ENCODE measurements around the gene CHCHD3. TPM values are rescaled to one million over a fixed set of nuclear protein-coding genes. Genes with fewer than 3 reads are reported as not detected.

CHCHD3 gene
- total RNA-seq, 1 experiment from 2014 or later = 102 TPM

DNA sequence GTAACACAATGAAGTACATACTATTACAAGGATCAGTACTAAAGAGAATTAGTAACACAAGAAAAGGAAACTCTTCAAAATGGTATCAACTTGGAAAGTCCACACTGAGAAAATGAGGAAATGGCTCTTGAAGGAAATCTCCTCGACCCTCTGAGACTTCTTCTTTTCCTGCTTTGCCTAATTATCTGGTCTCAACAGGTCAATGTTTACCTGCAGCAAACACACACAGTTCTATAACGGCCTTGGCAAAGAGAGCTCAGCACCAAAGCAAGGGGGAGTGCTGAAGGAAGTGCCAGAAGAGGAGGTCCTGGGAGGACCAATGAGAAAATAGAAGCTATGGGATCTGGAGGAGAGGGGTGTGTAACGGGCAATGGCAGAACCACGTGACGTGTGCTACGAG is 21.9 kb downstream of the CHCHD3 start:
- intact Hi-C loops (cut with micrococcal nuclease; ENCODE audit: unreplicated experiment) = no loop called here
- BruUV-seq (replicated peaks) = no TSS peak

DNA sequence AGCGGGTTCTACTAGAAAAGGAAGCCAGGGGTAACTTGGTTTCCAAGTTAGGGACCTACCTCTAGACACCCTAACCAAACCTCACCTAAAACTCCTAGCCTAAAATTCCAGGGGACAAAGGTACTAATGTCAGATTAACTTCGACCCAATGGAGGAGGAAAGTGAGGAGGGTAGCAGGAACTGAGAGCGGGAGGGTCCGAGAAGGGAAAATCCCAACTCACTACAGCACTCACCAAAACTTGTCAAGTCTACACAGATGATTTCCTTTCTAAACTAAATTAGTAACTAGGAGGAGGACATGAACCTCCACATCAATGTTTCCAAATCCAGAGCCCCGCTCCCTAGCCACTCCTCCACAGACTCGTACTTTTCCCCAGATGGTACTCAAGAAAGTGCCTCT is 22.6 kb downstream of the CHCHD3 start:
- no peaks in the 10 kb centered on the region for H3K9me3 Mint-ChIP-seq (ENCODE audit: unreplicated experiment)
- H3K27ac Mint-ChIP-seq (ENCODE audit: unreplicated experiment) = no peak overlapping the region
- intact Hi-C loops (cut with micrococcal nuclease; ENCODE audit: unreplicated experiment) = no loop called here
- DNase-seq = no peak
- Histone ChIP-seq H3K4me3 (ENCODE audit: low read depth, low read length) (no peak overlapping the region), H3K4me1 (no peaks in the 10 kb centered on the region), H3K36me3 (ENCODE audit: control insufficient read depth, insufficient read depth, low read length) (no peaks in the 10 kb centered on the region), H3K27me3 (replicated peaks; ENCODE audit: control insufficient read depth, insufficient read depth, low read length) (no peaks in the 10 kb centered on the region), H3K9me3 (no peaks in the 10 kb centered on the region)
- no TSS peak for BruUV-seq (replicated peaks)
- ChIA-PET POLR2A (no interaction called here), CTCF (no interaction called here)
- H3K4me1 Mint-ChIP-seq (ENCODE audit: low read depth, unreplicated experiment) = peaks cover 7% of the 10 kb centered on the region
- no peak for TF ChIP-seq CTCF (IDR thresholded peaks at IDR 0.05; ENCODE audit: insufficient read depth in 1 of 2, low read depth in 1 of 2, low read length in 1 of 2, severe bottlenecking in 1 of 2, unreplicated experiment in 1 of 2)
- H3K4me3 Mint-ChIP-seq (ENCODE audit: unreplicated experiment) = no peak overlapping the region
- H3K36me3 Mint-ChIP-seq (ENCODE audit: insufficient read depth, unreplicated experiment) = peaks cover 5% of the 10 kb centered on the region
- H3K27me3 Mint-ChIP-seq (ENCODE audit: insufficient read depth, unreplicated experiment) = no peaks in the 10 kb centered on the region

More for the DNA sequence above, 21.9 kb downstream of the CHCHD3 start:
- Histone ChIP-seq H3K9me3 (no peaks in the 10 kb centered on the region), H3K36me3 (ENCODE audit: control insufficient read depth, insufficient read depth, low read length) (no peaks in the 10 kb centered on the region), H3K27me3 (replicated peaks; ENCODE audit: control insufficient read depth, insufficient read depth, low read length) (no peaks in the 10 kb centered on the region), H3K4me3 (ENCODE audit: low read depth, low read length) (no peak overlapping the region), H3K4me1 (no peaks in the 10 kb centered on the region)
- Mint-ChIP-seq H3K9me3 (ENCODE audit: unreplicated experiment) (no peaks in the 10 kb centered on the region), H3K4me1 (ENCODE audit: low read depth, unreplicated experiment) (peaks cover 7% of the 10 kb centered on the region), H3K27ac (ENCODE audit: unreplicated experiment) (no peak overlapping the region), H3K4me3 (ENCODE audit: unreplicated experiment) (no peak overlapping the region), H3K27me3 (ENCODE audit: insufficient read depth, unreplicated experiment) (no peaks in the 10 kb centered on the region), H3K36me3 (ENCODE audit: insufficient read depth, unreplicated experiment) (no peaks in the 10 kb centered on the region)
- ChIA-PET CTCF (interaction anchor here (0.5 kb wide), 1 partner anchor 399 kb away, joined by 4 read pairs; no protein-coding TSS in a partner anchor), POLR2A (no interaction called here)
- no peak for TF ChIP-seq CTCF (IDR thresholded peaks at IDR 0.05; ENCODE audit: insufficient read depth in 1 of 2, low read depth in 1 of 2, low read length in 1 of 2, severe bottlenecking in 1 of 2, unreplicated experiment in 1 of 2)
- no peak for DNase-seq

DNA sequence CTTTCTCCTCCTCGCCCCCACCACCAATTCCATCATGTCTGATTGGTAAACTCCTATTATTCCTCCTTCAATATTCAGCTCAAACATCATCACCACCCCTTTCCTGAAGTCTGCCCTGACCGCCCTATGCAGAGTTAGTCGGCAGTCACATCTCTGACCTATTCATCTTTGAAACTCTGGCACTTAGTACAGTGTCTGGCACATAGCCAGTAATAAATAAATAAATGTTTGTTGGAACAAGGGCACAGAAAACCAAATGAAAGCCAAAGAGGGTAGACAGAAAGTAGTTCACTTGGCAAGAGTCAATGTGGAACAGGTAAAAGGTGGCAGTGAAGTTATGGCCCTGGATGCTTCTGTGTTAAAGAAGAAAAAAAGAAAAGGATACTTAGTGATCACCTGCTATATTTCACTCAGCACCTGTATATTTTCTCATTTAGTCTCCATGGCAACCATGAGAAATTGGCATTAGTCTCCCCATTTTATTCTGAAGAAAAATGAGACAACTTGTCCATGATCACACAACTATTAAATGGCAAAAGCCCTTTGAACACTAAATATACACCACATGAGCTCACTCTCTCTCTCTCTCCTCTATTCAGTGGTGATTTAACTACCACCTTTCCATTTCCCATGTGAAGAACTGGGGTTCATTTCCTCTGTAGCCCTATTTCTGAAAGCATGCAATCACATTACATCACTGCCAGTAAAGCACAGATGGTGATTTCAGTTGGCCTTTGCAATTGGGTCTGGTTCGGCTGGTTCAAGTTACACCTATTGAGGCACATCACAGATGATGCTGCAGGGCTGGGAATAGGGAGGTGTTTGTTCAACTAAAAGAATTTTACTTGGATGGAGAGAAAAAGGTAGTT is 25.3 kb downstream of the CHCHD3 start:
- Mint-ChIP-seq H3K27ac (ENCODE audit: unreplicated experiment) (no peak overlapping the region), H3K36me3 (ENCODE audit: insufficient read depth, unreplicated experiment) (peaks cover 5% of the 10 kb centered on the region), H3K4me3 (ENCODE audit: unreplicated experiment) (no peak overlapping the region), H3K9me3 (ENCODE audit: unreplicated experiment) (no peaks in the 10 kb centered on the region), H3K4me1 (ENCODE audit: low read depth, unreplicated experiment) (peaks cover 14% of the 10 kb centered on the region), H3K27me3 (ENCODE audit: insufficient read depth, unreplicated experiment) (no peaks in the 10 kb centered on the region)
- TF ChIP-seq CTCF (IDR thresholded peaks at IDR 0.05; ENCODE audit: insufficient read depth in 1 of 2, low read depth in 1 of 2, low read length in 1 of 2, severe bottlenecking in 1 of 2, unreplicated experiment in 1 of 2) = no peak
- H3K4me3 ChIP-seq (ENCODE audit: low read depth, low read length) = no peak overlapping the region
- BruUV-seq (replicated peaks) = no TSS peak
- ChIA-PET POLR2A (no interaction called here), CTCF (no interaction called here)
- H3K9me3 ChIP-seq = no peaks in the 10 kb centered on the region
- intact Hi-C loops (cut with micrococcal nuclease; ENCODE audit: unreplicated experiment) = no loop called here
- no peaks in the 10 kb centered on the region for H3K36me3 ChIP-seq (ENCODE audit: control insufficient read depth, insufficient read depth, low read length)
- peaks cover 9% of the 10 kb centered on the region; the same call in 1 of the 2 replicates for H3K4me1 ChIP-seq
- H3K27me3 ChIP-seq (replicated peaks; ENCODE audit: control insufficient read depth, insufficient read depth, low read length) = no peaks in the 10 kb centered on the region
- no peak for DNase-seq
